IMR-90 (cell line): Measurements from ENCODE around the gene FRMD5. TPM values are rescaled to one million over a fixed set of nuclear protein-coding genes. Genes with fewer than 3 reads are reported as not detected.

Experiments
- ATAC-seq: fragments of 200-7000 bp; cut with Tn5 transposase; 2 replicates; pipeline ENCODE4 v1.9.1; 2020; ENCODE audit warnings: low read depth, mild to moderate bottlenecking, moderate library complexity
- BruUV-seq: library from RNA; stranded (reverse); fragments of 400-500 nt; replicated peaks from 2 replicates; lab custom pipeline; 2021; lab: Mats Ljungman, UMichigan
- CTCF ChIA-PET: fragments of 300-600 bp; formaldehyde crosslinking; extraction: SDS; loops from one replicate; lab custom pipeline; 2021; ENCODE audit warnings: antibody characterized with exemption; lab: Yijun Ruan, JAX
- POLR2A ChIA-PET: fragments of 300-600 bp; sonication (Branson Sonifier 250); formaldehyde crosslinking; loops from one replicate; lab custom pipeline; 2022; ENCODE audit warnings: antibody characterized with exemption; ENCODE audit not compliant: unreplicated experiment; lab: Charles Lee
- DNase-seq: peaks from one replicate; pipeline ENCODE4 v3.0.0; 2013
- H2AFZ ChIP-seq: replicated peaks from 2 replicates; pipeline ENCODE3; 2013; ENCODE audit warnings: low read length, mild to moderate bottlenecking; ENCODE audit not compliant: poor library complexity
- H2AK5ac ChIP-seq: 2 replicates; pipeline ENCODE4 v1.6.1; 2013; ENCODE audit warnings: low read depth, low read length, inconsistent platforms
- H2AK9ac ChIP-seq: replicated peaks from 2 replicates; pipeline ENCODE3; 2013; ENCODE audit warnings: mild to moderate bottlenecking, low read depth, low read length, moderate library complexity; ENCODE audit not compliant: poor library complexity
- H2BK120ac ChIP-seq: 2 replicates; pipeline ENCODE4 v1.6.1; 2013; ENCODE audit warnings: low read depth, low read length, inconsistent platforms
- H2BK15ac ChIP-seq: 3 replicates; pipeline ENCODE4 v1.6.1; 2013; ENCODE audit warnings: low read depth, low read length, inconsistent platforms
- H2BK20ac ChIP-seq: 2 replicates; pipeline ENCODE4 v1.6.1; 2013; ENCODE audit warnings: low read depth, mild to moderate bottlenecking, inconsistent platforms, low read length, moderate library complexity
- H2BK5ac ChIP-seq: 2 replicates; pipeline ENCODE4 v1.6.1; 2013; ENCODE audit warnings: mild to moderate bottlenecking, low read depth, low read length, inconsistent platforms; ENCODE audit not compliant: poor library complexity, severe bottlenecking
- H3K14ac ChIP-seq: replicated peaks from 2 replicates; pipeline ENCODE4 v1.6.1; 2013; ENCODE audit warnings: low read depth, low read length, inconsistent platforms
- H3K18ac ChIP-seq: 2 replicates; pipeline ENCODE4 v1.6.1; 2013; ENCODE audit warnings: low read depth, low read length, control low read depth
- H3K23ac ChIP-seq: 2 replicates; pipeline ENCODE4 v1.6.1; 2013; ENCODE audit warnings: low read depth, low read length, inconsistent platforms
- H3K27ac ChIP-seq: 2 replicates; pipeline ENCODE4 v1.5.1; 2013; ENCODE audit warnings: mild to moderate bottlenecking, control low read depth, low read length; ENCODE audit not compliant: insufficient read depth
- H3K27me3 ChIP-seq: 2 replicates; pipeline ENCODE4 v1.6.1; 2013; ENCODE audit warnings: low read length; ENCODE audit not compliant: control insufficient read depth, insufficient read depth
- H3K36me3 ChIP-seq: 2 replicates; pipeline ENCODE4 v1.6.1; 2013; ENCODE audit warnings: low read length, mixed read lengths; ENCODE audit not compliant: control insufficient read depth, insufficient read depth
- H3K4ac ChIP-seq: 2 replicates; pipeline ENCODE4 v1.6.1; 2013; ENCODE audit warnings: low read depth, low read length, inconsistent platforms
- H3K4me1 ChIP-seq: 2 replicates; pipeline ENCODE4 v1.6.1; 2013; ENCODE audit warnings: low read length, mixed read lengths; ENCODE audit not compliant: control insufficient read depth, insufficient read depth
- H3K4me2 ChIP-seq: 2 replicates; pipeline ENCODE4 v1.6.1; 2013; ENCODE audit warnings: low read depth, mild to moderate bottlenecking, control low read depth, low read length, moderate library complexity
- H3K4me3 ChIP-seq: 2 replicates; pipeline ENCODE4 v1.5.1; 2013; ENCODE audit warnings: low read depth, mild to moderate bottlenecking, control low read depth, low read length, moderate library complexity; ENCODE audit not compliant: insufficient read depth
- H3K56ac ChIP-seq: 2 replicates; pipeline ENCODE4 v1.6.1; 2013; ENCODE audit warnings: low read length, inconsistent platforms; ENCODE audit not compliant: insufficient read depth; ENCODE audit errors: extremely low read depth
- H3K79me1 ChIP-seq, 2 experiments: 2 replicates each; pipeline ENCODE4 v1.6.1; 2013; ENCODE audit warnings: low read length in 2 of 2, inconsistent platforms in 1 of 2, low read depth in 1 of 2
- H3K9ac ChIP-seq: 2 replicates; pipeline ENCODE4 v1.6.1; 2013; ENCODE audit warnings: low read depth, low read length, control low read depth
- H3K9me1 ChIP-seq: 2 replicates; pipeline ENCODE4 v1.6.1; 2013; ENCODE audit warnings: low read length, inconsistent platforms; ENCODE audit not compliant: insufficient read depth
- H3K9me3 ChIP-seq: 2 replicates; pipeline ENCODE4 v1.6.1; 2013; ENCODE audit warnings: low read length; ENCODE audit not compliant: control insufficient read depth, insufficient read depth
- H4K20me1 ChIP-seq: 2 replicates; pipeline ENCODE4 v1.6.1; 2013; ENCODE audit warnings: low read length, inconsistent platforms; ENCODE audit not compliant: insufficient read depth
- H4K5ac ChIP-seq: 2 replicates; pipeline ENCODE4 v1.6.1; 2013; ENCODE audit warnings: mild to moderate bottlenecking, low read depth, low read length, control low read depth
- H4K8ac ChIP-seq, 2 experiments: 2 replicates each; pipeline ENCODE4 v1.6.1; 2013; ENCODE audit warnings: low read depth in 2 of 2, low read length in 2 of 2, control low read depth in 1 of 2, inconsistent platforms in 1 of 2
- H4K91ac ChIP-seq: 2 replicates; pipeline ENCODE4 v1.6.1; 2013; ENCODE audit warnings: low read depth, low read length, inconsistent platforms; ENCODE audit not compliant: insufficient read depth
- BHLHE40 ChIP-seq: fragments of 150-350 bp; IDR thresholded peaks from 2 replicates; pipeline ENCODE4 v1.6.1; 2016; ENCODE audit warnings: mild to moderate bottlenecking, low read depth, low read length
- CEBPB ChIP-seq: IDR thresholded peaks from 2 replicates; pipeline ENCODE4 v1.6.1; 2012; ENCODE audit warnings: low read depth, low read length, improper control_type of control experiment
- CHD1 ChIP-seq: IDR thresholded peaks from 2 replicates; pipeline ENCODE4 v1.6.1; 2012; ENCODE audit warnings: low read depth, low read length, improper control_type of control experiment
- CTCF ChIP-seq: conservative IDR thresholded peaks from 2 replicates; pipeline ENCODE4 v1.5.1; 2012; ENCODE audit warnings: mild to moderate bottlenecking, low read depth, low read length, improper control_type of control experiment
- FOS ChIP-seq: fragments of 150-350 bp; IDR thresholded peaks from 2 replicates; pipeline ENCODE4 v1.6.1; 2016; ENCODE audit warnings: low read depth, low read length
- MAFK ChIP-seq: IDR thresholded peaks from 2 replicates; pipeline ENCODE4 v1.6.1; 2012; ENCODE audit warnings: low read depth, low read length, improper control_type of control experiment
- MAZ ChIP-seq: IDR thresholded peaks from 2 replicates; pipeline ENCODE4 v1.6.1; 2012; ENCODE audit warnings: low read depth, mild to moderate bottlenecking, low read length, improper control_type of control experiment, moderate library complexity, borderline replicate concordance
- MXI1 ChIP-seq: IDR thresholded peaks from 2 replicates; pipeline ENCODE4 v1.6.1; 2012; ENCODE audit warnings: low read depth, mild to moderate bottlenecking, low read length, moderate library complexity, borderline replicate concordance
- NFE2L2 ChIP-seq: fragments of 150-350 bp; IDR thresholded peaks from 2 replicates; pipeline ENCODE4 v1.6.1; 2016; ENCODE audit warnings: low read depth, mild to moderate bottlenecking, low read length
- POLR2A ChIP-seq: IDR thresholded peaks from 2 replicates; pipeline ENCODE4 v1.6.1; 2012; ENCODE audit warnings: mild to moderate bottlenecking, low read depth, low read length
- RAD21 ChIP-seq: IDR thresholded peaks from 2 replicates; pipeline ENCODE4 v1.6.1; 2012; ENCODE audit warnings: low read length, improper control_type of control experiment
- RCOR1 ChIP-seq: IDR thresholded peaks from 2 replicates; pipeline ENCODE4 v1.6.1; 2012; ENCODE audit warnings: mild to moderate bottlenecking, low read length, improper control_type of control experiment; ENCODE audit not compliant: insufficient replicate concordance
- RFX5 ChIP-seq: IDR thresholded peaks from 2 replicates; pipeline ENCODE4 v1.8.0; 2012; ENCODE audit warnings: low read depth, mild to moderate bottlenecking, low read length, moderate library complexity
- SMC3 ChIP-seq: fragments of 150-350 bp; IDR thresholded peaks from 2 replicates; pipeline ENCODE4 v1.6.1; 2016; ENCODE audit warnings: low read depth, mild to moderate bottlenecking, antibody characterized with exemption, low read length, moderate library complexity
- WGBS, 2 experiments: methylation state at CpG; one replicate each; pipeline versions ENCODE4 v1.1.5 to v1.1.7; 2013; ENCODE audit warnings: missing lambda C conversion rate in 2 of 2; ENCODE audit not compliant: insufficient read length in 1 of 2; ENCODE audit errors: extremely low coverage in 2 of 2; 5-methylcytosine and 5-hydroxymethylcytosine counted together
- dilution Hi-C: fragments of 300-500 bp; cut with HindIII; formaldehyde crosslinking; loops from one replicate; pipeline ENCODE4 v1.14.3; 2018; ENCODE audit warnings: low sequenced_read_pairs; ENCODE audit not compliant: unreplicated experiment
- in situ Hi-C: fragments of 300-500 bp; cut with MboI; formaldehyde crosslinking; loops from 3 replicates; pipeline ENCODE4 v1.14.3; 2019; ENCODE audit warnings: low sequenced_read_pairs, inconsistent platforms, mixed read lengths
- intact Hi-C: fragments of 100-400 bp; cut with micrococcal nuclease; formaldehyde crosslinking; loops from 2 replicates; pipeline ENCODE4 v1.10.0; 2022
- polyA plus RNA-seq, 3 experiments: library from polyadenylated mRNA; depleted of rRNA; stranded (reverse); fragments of >200 nt; gene quantifications; 2 replicates each; pipeline ENCODE4 v1.2.3, GENCODE V29; 2012; ENCODE audit warnings: low replicate concordance in 1 of 3
- total RNA-seq: library from RNA; depleted of rRNA; stranded (reverse); fragments of >200 nt; gene quantifications from 2 replicates; pipeline ENCODE4 v1.2.3, GENCODE V29; 2012
- TF ChIP-seq, protein P1 (sequence below): fragments of 150-350 bp; IDR thresholded peaks from 2 replicates; pipeline ENCODE4 v1.6.1; 2016; ENCODE audit warnings: low read depth, mild to moderate bottlenecking, low read length, moderate library complexity, borderline replicate concordance
- TF ChIP-seq, protein P2 (sequence below): fragments of 150-350 bp; IDR thresholded peaks from 2 replicates; pipeline ENCODE4 v1.6.1; 2017; ENCODE audit warnings: mild to moderate bottlenecking, antibody characterized with exemption, low read length, low read depth

Gene FRMD5
- total and polyA plus RNA-seq, 2 of the 4 experiments (the other 2 are of a cell fraction), result 4.1 to 5.4 TPM

DNA sequence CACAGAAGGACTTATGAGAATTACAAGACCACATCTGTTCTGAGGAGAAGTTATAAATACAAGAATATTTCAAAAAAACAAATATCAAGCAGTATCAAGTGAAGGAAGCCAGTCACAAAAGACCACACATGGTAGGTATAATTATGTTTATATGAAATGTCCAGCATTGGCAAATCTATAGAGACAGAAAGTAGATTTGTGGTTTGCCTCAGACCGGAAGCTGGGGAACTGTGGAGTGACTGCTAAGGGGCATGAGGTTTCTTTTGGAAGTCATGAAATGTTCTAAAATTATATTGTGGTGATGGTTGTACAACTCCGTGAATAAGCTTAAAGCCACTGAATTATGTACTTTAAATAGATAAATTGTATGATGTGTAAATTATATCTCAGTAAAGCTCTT is 136.9 kb downstream of the FRMD5 start:
- H3K9me1 ChIP-seq, result no peaks in the 10 kb centered on the region; the same call in 1 of the 2 replicates
- H3K9ac ChIP-seq, result no peak overlapping the region
- H3K23ac ChIP-seq, result no peak overlapping the region
- ATAC-seq (no peak), DNase-seq (no peak)
- no peak overlapping the region for H4K8ac ChIP-seq
- H2AK5ac ChIP-seq, result no peak overlapping the region
- no peaks in the 10 kb centered on the region for H3K36me3 ChIP-seq
- 33% methylated on average over 1 of the region's 2 CpGs; no CpG with 5 or more reads in 1 of the 2 experiments for WGBS, 2 experiments
- no TSS peak for BruUV-seq
- no peak overlapping the region for H4K91ac ChIP-seq
- H3K14ac ChIP-seq, result no peak overlapping the region
- no peaks in the 10 kb centered on the region for H3K9me3 ChIP-seq
- no peak overlapping the region for H2BK5ac ChIP-seq
- no peak overlapping the region for H2BK15ac ChIP-seq
- dilution Hi-C loops (no loop called here), intact Hi-C loops (no loop called here), in situ Hi-C loops (loop anchor here (25.0 kb wide), 1 partner anchor 146 kb away; no protein-coding TSS in a partner anchor)
- no peak overlapping the region for H3K4me3 ChIP-seq
- no peak overlapping the region for H2AK9ac ChIP-seq
- H4K20me1 ChIP-seq, result no peaks in the 10 kb centered on the region
- no peak overlapping the region for H3K56ac ChIP-seq
- peaks cover 0 to 4% of the 10 kb centered on the region in 2 experiments; a peak in 2 of 4 replicates for H3K79me1 ChIP-seq
- no peak overlapping the region for H3K4ac ChIP-seq
- H2BK120ac ChIP-seq, result no peak overlapping the region
- H3K4me2 ChIP-seq, result no peak overlapping the region
- H2BK20ac ChIP-seq, result no peak overlapping the region
- CTCF ChIA-PET, result no interaction called here
- no peak overlapping the region for H3K27ac ChIP-seq
- no peak overlapping the region for H4K5ac ChIP-seq
- POLR2A ChIA-PET, result no interaction called here
- H3K18ac ChIP-seq, result no peak overlapping the region
- H3K4me1 ChIP-seq, result no peaks in the 10 kb centered on the region
- no peak overlapping the region for H2AFZ ChIP-seq
- TF ChIP-seq FOS (no peak), RCOR1 (no peak), CTCF (no peak), CEBPB (no peak), CHD1 (no peak), MAZ (no peak), SMC3 (no peak), BHLHE40 (no peak), MAFK (no peak), RAD21 (no peak), RFX5 (no peak), POLR2A (no peak), MXI1 (no peak), NFE2L2 (no peak)
- TF ChIP-seq, protein P1, sequence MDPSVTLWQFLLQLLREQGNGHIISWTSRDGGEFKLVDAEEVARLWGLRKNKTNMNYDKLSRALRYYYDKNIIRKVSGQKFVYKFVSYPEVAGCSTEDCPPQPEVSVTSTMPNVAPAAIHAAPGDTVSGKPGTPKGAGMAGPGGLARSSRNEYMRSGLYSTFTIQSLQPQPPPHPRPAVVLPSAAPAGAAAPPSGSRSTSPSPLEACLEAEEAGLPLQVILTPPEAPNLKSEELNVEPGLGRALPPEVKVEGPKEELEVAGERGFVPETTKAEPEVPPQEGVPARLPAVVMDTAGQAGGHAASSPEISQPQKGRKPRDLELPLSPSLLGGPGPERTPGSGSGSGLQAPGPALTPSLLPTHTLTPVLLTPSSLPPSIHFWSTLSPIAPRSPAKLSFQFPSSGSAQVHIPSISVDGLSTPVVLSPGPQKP, result no peak
- TF ChIP-seq, protein P2, sequence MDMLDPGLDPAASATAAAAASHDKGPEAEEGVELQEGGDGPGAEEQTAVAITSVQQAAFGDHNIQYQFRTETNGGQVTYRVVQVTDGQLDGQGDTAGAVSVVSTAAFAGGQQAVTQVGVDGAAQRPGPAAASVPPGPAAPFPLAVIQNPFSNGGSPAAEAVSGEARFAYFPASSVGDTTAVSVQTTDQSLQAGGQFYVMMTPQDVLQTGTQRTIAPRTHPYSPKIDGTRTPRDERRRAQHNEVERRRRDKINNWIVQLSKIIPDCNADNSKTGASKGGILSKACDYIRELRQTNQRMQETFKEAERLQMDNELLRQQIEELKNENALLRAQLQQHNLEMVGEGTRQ, result no peak
- no peaks in the 10 kb centered on the region for H3K27me3 ChIP-seq
